ENCODE data around the gene PDE11A. TPM values are rescaled to one million over a fixed set of nuclear protein-coding genes. Genes with fewer than 3 reads are reported as not detected.

The PDE11A gene
- total and polyA plus RNA-seq, 2 experiments from 2014 or later, result 0.08 to 0.73 TPM

- Histone ChIP-seq H3K27me3 (ENCODE audit: insufficient read depth) (no peaks in the 10 kb centered on the region), H3K4me1 (ENCODE audit: insufficient read depth) (no peaks in the 10 kb centered on the region), H3F3A (replicated peaks; ENCODE audit: low read depth) (no peaks in the 10 kb centered on the region), H3K27ac (ENCODE audit: low read depth) (no peak overlapping the region), H3K36me3 (ENCODE audit: insufficient read depth) (no peaks in the 10 kb centered on the region), H3K4me2 (no peak overlapping the region), H2AFZ (no peak overlapping the region), H3K79me2 (replicated peaks; ENCODE audit: insufficient read depth) (no peaks in the 10 kb centered on the region), H3K4me3 (no peak overlapping the region), H4K20me1 (replicated peaks; ENCODE audit: insufficient read depth) (no peaks in the 10 kb centered on the region), H3K9me2 (ENCODE audit: insufficient read depth) (no peaks in the 10 kb centered on the region; the same call in 1 of the 2 replicates)
- no peaks in the 10 kb centered on the region for H3K27me3 Mint-ChIP-seq (ENCODE audit: insufficient read depth, low read depth, poor library complexity)
- H3K36me3 Mint-ChIP-seq (ENCODE audit: low read depth), result no peaks in the 10 kb centered on the region
- DNase-seq (ENCODE audit: low spot score), result no peak
- no peak overlapping the region for H3K27ac Mint-ChIP-seq
- H3K9me3 Mint-ChIP-seq, result no peaks in the 10 kb centered on the region
- no peak for TF ChIP-seq REST (IDR thresholded peaks at IDR 0.05; ENCODE audit: unreplicated experiment)
- TF ChIP-seq ZNF462 (CRISPR knock-in tag; IDR thresholded peaks at IDR 0.05), result no peak
- TF ChIP-seq NANOG (IDR thresholded peaks at IDR 0.05; ENCODE audit: borderline replicate concordance), result no peak
- no peak for TF ChIP-seq STAT1 (IDR thresholded peaks at IDR 0.05; ENCODE audit: unreplicated experiment)
- TF ChIP-seq EZH2 (IDR thresholded peaks at IDR 0.05; ENCODE audit: low read depth, unreplicated experiment), result no peak
- no peak for TF ChIP-seq ZNF331 (CRISPR knock-in tag; IDR thresholded peaks at IDR 0.05; ENCODE audit: low read depth)
- no peak for TF ChIP-seq ZNF114 (CRISPR knock-in tag; IDR thresholded peaks at IDR 0.05)
- H3K4me1 Mint-ChIP-seq, result no peaks in the 10 kb centered on the region
- H3K4me3 Mint-ChIP-seq, result no peak overlapping the region
- no peak for ATAC-seq
Observed at GRCh38 chr2:177587371-177587770, 485.2 kb downstream of the PDE11A start.
